Measurements from ENCODE around the gene CPA4. TPM values are rescaled to one million over a fixed set of nuclear protein-coding genes. Genes with fewer than 3 reads are reported as not detected.

CPA4 gene
- total RNA-seq, 1 donor from 2014 or later: not detected

- intact Hi-C loops (cut with DNase I): no loop called here
- peaks cover 41% of the 10 kb centered on the region for H3K4me1 ChIP-seq
Observed at GRCh38 chr7:130371046-130371445, 78.1 kb downstream of the CPA4 start.

GRCh38 chr7:130372402-130373165 lies 79.6 kb downstream of the CPA4 start:
- no peak for TF ChIP-seq CTCF (IDR thresholded peaks at IDR 0.05)
- H3K27me3 ChIP-seq: no peaks in the 10 kb centered on the region
- no peak overlapping the region for H3K4me3 ChIP-seq
- peak overlapping the region; percentile 84 for H3K27ac ChIP-seq
- no peaks in the 10 kb centered on the region for H3K9me3 ChIP-seq
- peaks cover 41% of the 10 kb centered on the region for H3K4me1 ChIP-seq
- no peaks in the 10 kb centered on the region for H3K36me3 ChIP-seq
- intact Hi-C loops (cut with DNase I): no loop called here
- no peak for DNase-seq
- no peak for ATAC-seq

More at GRCh38 chr7:130371046-130371445, 78.1 kb downstream of the CPA4 start:
- H3K27me3 ChIP-seq: no peaks in the 10 kb centered on the region
- DNase-seq: no peak
- no peaks in the 10 kb centered on the region for H3K36me3 ChIP-seq
- H3K27ac ChIP-seq: peak overlapping the region; percentile 84
- H3K4me3 ChIP-seq: no peak overlapping the region
- TF ChIP-seq CTCF (IDR thresholded peaks at IDR 0.05): no peak
- ATAC-seq: no peak
- H3K9me3 ChIP-seq: no peaks in the 10 kb centered on the region

Other genes starting within 250 kb of the CPA4 start
- gene ZC3HC1, start 241.8 kb upstream of the CPA4 start, total RNA-seq: 12.8 TPM
- gene KLHDC10, start 222.6 kb upstream of the CPA4 start, total RNA-seq: 32.0 TPM
- gene TMEM209, start 87.8 kb upstream of the CPA4 start, total RNA-seq: 18.3 TPM
- not detected for gene SSMEM1, start 85.3 kb upstream of the CPA4 start, total RNA-seq
- not detected for gene CPA2, start 26.3 kb upstream of the CPA4 start, total RNA-seq
- not detected for gene CPA5, start 51.7 kb downstream of the CPA4 start, total RNA-seq
- gene CPA1, start 87.3 kb downstream of the CPA4 start, total RNA-seq: not detected
- 11.3 TPM for gene CEP41, start 147.9 kb downstream of the CPA4 start, total RNA-seq
- 57.5 TPM for gene MEST, start 198.9 kb downstream of the CPA4 start, total RNA-seq